AG20443 (cell line): ENCODE measurements around the gene AMN.
"Not testable (repeated sequence)": the region's sequence is repeated elsewhere in the genome, so short reads cannot be mapped to it uniquely, and the experiment has no call there.

ENCODE experiments used
- DNase-seq: peaks from one replicate; pipeline ENCODE4 v3.0.0; 2012; ENCODE audit warnings: low spot score, mixed read lengths

AMN gene

DNA sequence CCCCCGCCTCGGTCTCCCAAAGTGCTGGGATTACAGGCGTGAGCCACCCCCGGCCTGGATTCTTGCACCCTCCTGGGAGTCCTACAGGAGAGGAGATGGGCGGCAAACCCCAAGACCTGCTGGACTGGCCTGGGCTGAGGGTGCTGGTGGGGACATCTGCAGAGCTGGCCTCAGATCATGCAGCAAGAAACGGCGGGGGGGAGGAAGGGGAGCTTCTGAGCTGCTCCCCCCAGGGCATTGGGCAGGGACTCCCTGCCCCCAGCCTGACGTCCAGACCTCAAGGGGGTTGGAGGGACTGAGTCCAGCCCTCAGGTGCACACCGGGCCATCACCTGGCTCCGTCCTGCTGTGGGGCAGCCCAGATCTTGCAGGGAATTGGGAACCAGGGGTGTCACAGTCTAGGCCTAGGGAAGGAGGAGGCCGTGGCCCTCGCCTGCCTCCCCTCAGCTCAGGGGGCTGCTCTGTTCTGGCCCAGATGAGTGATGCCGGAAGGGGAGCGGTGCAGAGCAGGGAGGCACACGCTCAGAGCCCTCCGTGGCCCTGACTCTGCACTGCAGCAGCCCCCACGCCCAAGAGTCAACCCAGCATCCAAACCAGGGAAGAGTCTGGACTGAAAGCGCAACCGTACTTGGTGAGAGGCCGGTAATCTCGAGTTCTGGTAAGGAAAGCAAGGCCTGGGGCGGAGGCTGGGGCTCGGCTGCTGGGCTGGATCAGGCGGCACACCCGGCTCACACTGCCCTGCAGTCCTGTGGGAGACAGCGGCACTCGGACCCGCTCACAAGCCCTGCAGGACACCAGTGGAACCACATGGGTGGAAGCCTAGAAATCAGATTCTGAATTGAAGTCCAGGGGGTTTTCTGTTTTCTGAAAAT lies 8.9 kb upstream of the AMN start:
- no peak for DNase-seq

- no peak for DNase-seq
These were observed 7.8 kb upstream of the AMN start for GRCh38 chr14:102914474-102915291.

DNA sequence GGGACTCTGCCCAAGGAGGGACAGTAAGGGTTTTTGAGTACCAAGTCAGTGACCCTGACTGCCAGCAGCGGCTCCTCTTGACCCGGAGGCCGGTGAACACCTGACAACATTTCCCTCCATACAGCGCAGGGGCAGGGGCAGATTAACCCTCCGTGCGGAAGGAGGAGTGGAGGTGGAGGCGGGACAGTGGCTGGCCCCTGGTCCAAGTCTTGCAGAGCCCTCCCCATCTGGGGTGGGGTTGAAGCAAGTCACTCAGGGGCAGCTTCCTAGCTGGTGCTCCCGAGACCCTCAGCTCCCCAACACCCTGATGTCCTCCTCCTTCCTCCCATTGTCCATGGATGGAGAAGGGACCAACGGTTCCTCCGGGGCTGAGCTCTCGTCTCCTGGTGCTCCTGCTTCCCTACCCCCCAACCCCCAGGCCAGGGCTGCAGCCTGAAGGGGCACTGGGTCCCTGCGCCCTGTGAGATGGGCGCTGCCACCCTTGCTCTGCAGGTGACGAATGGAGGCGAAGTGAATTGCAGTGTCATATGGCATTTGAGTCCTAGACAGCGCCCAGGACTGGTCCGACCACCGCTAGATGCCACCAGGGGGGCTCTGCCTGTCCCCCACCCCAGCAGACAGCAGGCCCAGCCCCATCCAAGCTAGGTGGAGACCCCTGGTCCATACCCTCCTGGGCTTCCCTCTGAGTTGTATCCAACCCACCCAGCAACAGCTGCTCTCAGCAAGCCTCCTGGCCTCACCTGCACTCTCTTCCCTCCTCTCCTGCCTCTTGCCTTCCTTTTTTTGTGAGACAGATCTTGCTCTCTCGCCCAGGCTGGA lies 7.0 kb upstream of the AMN start:
- DNase-seq: no peak

DNA sequence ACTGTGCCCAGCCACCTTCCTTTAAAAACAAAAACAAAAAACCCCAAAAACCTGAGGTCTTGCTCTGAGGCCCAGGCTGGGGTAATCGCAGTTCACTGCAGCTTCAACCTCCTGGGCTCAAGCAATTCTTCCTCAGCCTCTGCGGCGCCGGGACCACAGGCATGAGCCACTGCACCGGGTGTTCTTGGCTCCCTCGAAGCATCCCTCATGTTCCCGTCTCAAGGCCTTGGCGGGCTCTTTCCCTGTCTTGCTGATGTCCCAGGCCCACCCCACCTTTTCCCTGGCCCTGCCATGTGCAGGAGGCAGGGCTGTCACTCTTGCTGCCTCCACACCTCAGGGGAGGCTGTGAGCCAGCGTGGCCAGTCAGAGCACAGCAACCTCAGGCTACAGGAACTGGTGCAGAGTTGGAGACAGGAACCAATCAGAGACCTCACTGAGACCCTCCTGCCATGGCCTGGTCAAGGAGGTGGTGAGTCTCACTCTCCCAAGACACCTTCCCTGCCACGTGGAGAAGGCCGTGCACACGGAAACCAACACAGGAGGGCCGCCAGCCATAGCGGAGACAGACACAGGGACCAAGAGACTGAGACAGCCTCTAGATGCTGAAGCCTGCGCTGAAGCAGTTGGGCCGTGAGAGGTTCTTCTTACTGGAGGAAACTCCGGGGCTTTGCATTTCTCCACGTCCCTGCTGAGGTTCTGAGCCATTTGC lies 6.0 kb upstream of the AMN start:
- no peak for DNase-seq

- DNase-seq: no peak
These were observed 5.4 kb upstream of the AMN start for GRCh38 chr14:102917056-102917385.

DNA sequence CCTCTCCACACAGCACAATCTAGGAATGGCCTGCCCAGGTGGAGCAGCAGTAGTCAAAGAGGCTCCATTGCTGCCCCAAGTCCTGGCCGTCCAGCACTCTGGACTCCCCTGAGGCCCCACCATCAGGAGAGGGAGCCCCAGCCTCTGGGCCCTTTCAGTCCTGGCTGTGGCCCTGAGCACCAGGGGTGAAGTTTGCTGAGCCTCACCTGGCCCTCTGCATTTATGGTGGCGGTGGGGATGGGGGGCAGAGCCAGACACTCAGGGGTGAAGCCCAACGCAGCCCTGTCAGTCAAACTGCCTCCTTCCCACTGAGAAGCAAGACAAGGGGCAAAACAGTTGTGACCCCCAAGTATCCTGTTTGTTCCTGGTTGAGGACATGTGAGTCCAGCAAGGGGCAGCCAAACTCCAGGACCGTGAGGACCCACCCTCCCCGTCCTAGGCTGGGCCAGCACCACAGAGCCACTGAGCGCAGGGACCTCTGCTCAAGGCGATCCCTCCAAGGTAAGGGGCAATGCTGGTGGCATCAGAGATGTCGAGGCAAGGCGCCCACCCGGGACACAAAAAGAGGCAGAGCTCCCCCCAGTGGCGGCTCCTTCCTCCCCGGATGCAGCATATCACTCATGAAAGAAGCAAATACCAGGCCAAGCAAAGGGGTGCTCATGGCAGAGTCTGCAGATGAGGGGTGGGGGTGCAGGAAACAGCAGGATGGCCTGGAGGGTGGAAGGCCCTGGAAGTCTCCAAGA lies 4.8 kb upstream of the AMN start:
- peak; percentile 80 for DNase-seq

DNA sequence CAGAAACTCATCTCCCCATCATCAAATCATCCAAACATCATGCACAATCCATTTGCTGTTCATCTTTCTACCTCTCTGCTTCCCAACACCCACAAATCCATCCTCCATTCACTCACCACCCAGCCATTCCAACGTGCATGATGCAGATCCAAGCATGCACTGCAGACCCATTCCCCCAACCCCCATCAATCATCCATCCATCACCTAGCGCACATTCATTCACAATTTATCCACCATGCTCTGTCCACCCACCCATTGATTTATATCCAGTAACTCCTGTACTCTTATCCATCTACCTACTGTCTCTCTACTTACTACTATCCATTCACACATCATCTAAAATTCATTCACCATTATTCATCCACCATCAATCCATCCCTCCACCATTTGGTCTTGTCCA lies 4.0 kb upstream of the AMN start:
- no peak for DNase-seq

DNA sequence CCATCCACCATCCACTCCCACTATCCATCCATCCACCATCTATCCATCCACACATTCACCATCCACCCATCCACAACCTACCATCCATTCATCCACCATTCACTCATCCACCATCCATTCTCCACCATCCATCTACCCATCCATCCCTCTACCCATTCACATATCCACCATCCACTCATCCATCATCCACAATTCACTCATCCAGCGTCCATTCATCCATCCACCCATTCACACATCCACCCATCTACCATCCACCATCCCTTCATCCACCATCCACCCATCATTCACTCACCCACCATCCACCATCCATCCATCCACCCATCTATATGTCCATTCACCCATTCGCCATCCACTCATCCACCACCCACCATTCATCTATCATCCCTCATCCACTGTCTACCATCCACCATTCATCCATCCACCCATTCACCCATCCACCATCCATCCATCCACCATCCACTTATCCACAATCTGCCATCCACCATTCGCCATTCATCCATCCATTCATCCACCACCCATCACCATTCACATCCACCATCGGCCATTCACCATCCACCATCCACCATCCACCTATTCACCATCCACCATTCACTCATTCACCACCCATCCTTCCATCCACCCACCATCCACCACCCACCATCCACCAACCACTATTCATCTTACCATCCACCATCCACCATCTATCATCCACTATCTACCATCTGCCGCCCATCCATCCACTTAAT lies 2.0 kb upstream of the AMN start:
- DNase-seq: no peak

DNA sequence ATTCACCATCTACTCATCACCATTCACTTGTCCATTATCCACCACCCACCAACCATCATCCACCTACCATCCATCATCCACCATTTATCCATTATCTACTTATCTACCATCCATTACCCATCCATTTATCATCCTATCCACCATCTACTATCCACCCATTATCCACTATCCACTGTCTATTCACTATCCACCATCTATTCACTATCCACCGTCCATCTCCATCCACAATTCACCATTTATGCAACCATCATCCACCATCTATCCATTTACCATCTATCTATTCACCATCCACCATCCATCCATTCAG lies 1.5 kb upstream of the AMN start:
- DNase-seq: no peak

DNA sequence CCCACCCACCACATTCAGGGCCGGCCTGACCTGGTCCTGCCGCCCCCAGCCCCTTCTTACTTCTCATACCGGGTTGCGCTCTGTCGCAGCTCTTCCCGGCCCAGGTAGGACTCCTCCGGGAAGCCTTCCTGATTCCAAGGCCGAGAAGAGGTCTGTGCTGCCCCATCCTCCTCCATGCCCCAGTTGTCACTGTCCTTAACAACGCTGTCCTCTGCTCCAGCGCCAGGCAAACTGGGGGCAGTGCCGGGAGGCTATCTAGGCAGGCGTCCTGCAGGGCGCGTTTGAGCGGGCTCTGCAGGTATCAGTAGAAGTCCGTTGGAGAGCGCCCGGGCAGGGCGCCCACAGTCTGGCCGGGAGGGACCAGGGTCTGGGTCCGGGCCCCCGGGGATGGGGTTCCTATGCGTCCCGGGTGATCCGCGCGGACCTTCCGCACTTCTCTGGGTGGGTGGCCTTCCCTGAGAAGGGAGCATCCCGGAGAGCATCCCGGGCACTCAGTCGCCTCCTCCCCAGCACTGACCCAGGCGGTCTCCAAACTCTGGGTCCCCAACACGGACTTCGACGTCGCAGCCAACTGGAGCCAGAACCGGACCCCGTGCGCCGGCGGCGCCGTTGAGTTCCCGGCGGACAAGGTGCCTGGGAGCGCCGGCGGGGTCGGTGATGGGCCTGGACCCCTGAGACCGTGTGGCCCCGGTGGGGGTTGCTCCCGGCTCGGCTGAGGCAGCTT lies 900 bp downstream of the AMN start:
- no peak for DNase-seq

- no peak for DNase-seq
These were observed 1.5 kb downstream of the AMN start for GRCh38 chr14:102923925-102924486.

- no peak for DNase-seq
These were observed 2.4 kb downstream of the AMN start for GRCh38 chr14:102924632-102925588.

DNA sequence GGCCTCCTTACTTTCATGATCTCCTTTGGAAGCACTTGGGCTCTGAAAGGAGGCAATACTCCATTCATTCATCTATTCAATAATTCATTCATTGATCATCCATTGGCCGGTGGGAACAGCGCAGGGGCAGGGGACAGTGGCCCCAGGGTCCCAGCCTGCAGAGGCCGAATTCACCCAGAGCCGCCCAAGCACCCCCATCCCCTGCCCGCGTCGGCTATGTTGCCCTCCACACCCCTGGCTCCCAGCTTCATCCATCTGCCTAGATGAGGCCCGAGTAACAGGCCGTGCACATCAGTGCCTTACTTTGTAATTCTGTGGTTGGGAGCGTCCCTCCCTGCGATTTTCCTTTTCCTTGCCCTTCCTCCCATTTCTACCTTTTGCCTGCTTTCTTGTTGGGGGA lies 3.2 kb downstream of the AMN start:
- DNase-seq: no peak

GRCh38 chr14:102926104-102926503 lies 3.6 kb downstream of the AMN start:
- no peak for DNase-seq

DNA sequence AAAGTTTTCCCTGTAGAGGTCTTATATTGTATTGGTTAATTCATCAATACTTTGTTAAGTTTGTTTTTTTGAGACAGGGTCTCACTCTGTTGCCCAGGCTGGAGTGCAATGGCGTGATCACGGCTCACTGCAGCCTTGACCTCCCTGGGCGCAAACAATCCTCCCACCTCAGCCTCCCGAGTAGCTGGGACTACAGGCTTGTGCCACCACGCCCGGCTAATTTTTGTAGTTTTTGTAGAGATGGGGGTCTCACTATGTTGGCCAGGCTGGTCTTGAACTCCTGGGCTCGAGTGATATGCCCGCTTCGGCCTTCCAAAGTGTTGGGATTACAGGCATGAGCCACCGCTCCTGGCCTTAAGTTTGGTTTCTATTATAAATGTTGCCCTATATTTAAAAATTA lies 4.4 kb downstream of the AMN start:
- DNase-seq: not testable (repeated sequence)

DNA sequence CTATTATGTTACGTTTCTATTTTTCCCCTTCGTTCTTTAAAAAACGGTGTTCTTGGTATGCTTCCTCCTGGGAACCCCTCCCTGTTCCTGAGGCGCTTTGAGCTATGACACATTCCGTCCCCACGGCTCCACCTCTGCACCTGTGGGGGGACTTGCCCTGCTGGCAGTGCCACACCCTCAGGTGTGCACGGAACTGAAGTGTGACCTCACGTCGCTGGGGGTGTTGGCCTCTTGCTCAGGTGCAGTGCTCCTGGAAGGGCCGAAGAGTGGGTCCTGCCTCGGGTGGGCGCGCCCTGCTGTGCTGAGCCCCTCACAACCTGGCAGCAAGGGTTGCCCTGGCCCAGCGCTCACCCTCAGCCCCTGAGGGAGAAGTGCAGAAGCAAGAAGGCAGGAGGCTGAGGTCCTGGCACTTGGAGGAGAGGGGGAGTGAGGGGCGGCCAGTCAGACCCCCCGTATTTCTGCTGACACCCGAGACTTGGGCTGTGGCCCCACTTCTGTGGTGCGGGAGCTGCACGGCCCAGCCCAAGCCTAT lies 4.9 kb downstream of the AMN start:
- no peak for DNase-seq

DNA sequence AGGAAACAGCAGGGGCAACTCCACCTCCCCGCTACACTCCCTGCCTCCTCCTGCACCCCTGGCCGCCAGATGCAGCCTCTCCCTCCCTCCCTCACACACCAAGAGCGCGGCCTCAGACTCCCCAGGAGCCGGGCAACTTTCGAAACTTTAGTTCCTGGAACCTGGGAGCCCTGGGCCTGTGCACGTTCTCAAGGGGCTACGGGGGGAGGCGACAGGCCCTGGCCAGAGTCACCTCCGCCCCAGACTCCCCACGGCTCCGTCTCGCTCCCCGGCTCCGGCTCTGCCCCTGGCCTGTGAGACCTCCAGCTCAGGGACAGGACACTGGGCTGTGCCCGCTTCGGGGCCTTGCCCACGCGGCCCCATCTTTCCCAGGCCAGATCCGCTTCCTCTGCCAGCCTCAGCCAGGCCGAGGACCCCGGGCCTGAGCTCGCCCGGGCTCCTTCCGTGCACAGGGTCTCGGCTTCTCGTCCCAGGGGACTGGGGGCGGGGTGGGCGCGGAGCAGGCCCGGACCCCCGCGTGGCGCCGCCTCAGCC lies 5.5 kb downstream of the AMN start:
- no peak for DNase-seq
